SK-MEL-5 (cell line): ENCODE measurements around the gene FAM200B. TPM values are rescaled to one million over a fixed set of nuclear protein-coding genes. Genes with fewer than 3 reads are reported as not detected.

ENCODE experiments used
- DNase-seq: peaks from one replicate; pipeline ENCODE4 v3.0.0-alpha.2; 2016; ENCODE audit warnings: low read depth, low spot score
- in situ Hi-C: cut with HindIII; loops from 2 replicates; pipeline ENCODE4 v1.10.0; 2016; ENCODE audit warnings: low sequenced_read_pairs, high pct_unique_total_duplicates, low pct_unique_long_range_greater_than_20kb
- polyA plus RNA-seq, 2 experiments: library from polyadenylated mRNA; depleted of rRNA; stranded (reverse); fragments of >200 nt; gene quantifications; 2 replicates each; pipeline ENCODE4 v1.2.3, GENCODE V29; 2015
- total RNA-seq: library from RNA; depleted of rRNA; stranded (reverse); fragments of >200 nt; shearing (Covaris generic); gene quantifications from 2 replicates; pipeline ENCODE4 v1.2.3, GENCODE V29; 2014; rRNA removed

The FAM200B gene
- total RNA-seq, result 37.4 and 44.9 TPM in 2 replicates
- 14.8 and 29.9 TPM in 2 replicates for polyA plus RNA-seq (2015; cell fraction: cytosol; rRNA removed)
- 70.0 and 70.7 TPM in 2 replicates for polyA plus RNA-seq (2015; cell fraction: nucleus; rRNA removed)

- DNase-seq, result peak; percentile 99
- in situ Hi-C loops, result no loop called here
Observed at GRCh38 chr4:15681372-15682241, at the start of gene FAM200B. Gene FAM200B, plus strand, starts transcription at chr4:15681827. Its CDS starts 5,151 bp downstream, at chr4:15686978.

- in situ Hi-C loops, result no loop called here
- peak; percentile 83 for DNase-seq
Observed at GRCh38 chr4:15636818-15637217, 44.8 kb upstream of the FAM200B start.

- in situ Hi-C loops, result no loop called here
- no peak for DNase-seq
Observed at GRCh38 chr4:15638418-15638817, 43.2 kb upstream of the FAM200B start.

- in situ Hi-C loops, result no loop called here
Observed at GRCh38 chr4:15648600-15648999, 33.0 kb upstream of the FAM200B start.

GRCh38 chr4:15649914-15650545, 31.6 kb upstream of the FAM200B start:
- DNase-seq, result peak; percentile 87
- in situ Hi-C loops, result no loop called here

More at GRCh38 chr4:15648600-15648999, 33.0 kb upstream of the FAM200B start:
- no peak for DNase-seq

GRCh38 chr4:15651676-15652075, 30.0 kb upstream of the FAM200B start:
- peak; percentile 11 for DNase-seq
- in situ Hi-C loops, result no loop called here

GRCh38 chr4:15652191-15652590, 29.4 kb upstream of the FAM200B start:
- DNase-seq, result no peak
- in situ Hi-C loops, result no loop called here

GRCh38 chr4:15652841-15653240, 28.8 kb upstream of the FAM200B start:
- in situ Hi-C loops, result no loop called here
- DNase-seq, result no peak

- in situ Hi-C loops, result no loop called here
Observed at GRCh38 chr4:15653420-15653819, 28.2 kb upstream of the FAM200B start.

GRCh38 chr4:15653864-15654592, 27.6 kb upstream of the FAM200B start:
- in situ Hi-C loops, result no loop called here
- DNase-seq, result peak; percentile 67

More at GRCh38 chr4:15653420-15653819, 28.2 kb upstream of the FAM200B start:
- DNase-seq, result no peak

GRCh38 chr4:15654593-15655222, 26.9 kb upstream of the FAM200B start:
- in situ Hi-C loops, result no loop called here
- peak; percentile 40 for DNase-seq

- in situ Hi-C loops, result no loop called here
- DNase-seq, result peak; percentile 75
Observed at GRCh38 chr4:15655223-15656037, 26.2 kb upstream of the FAM200B start, which contains the start of gene FBXL5. Gene FBXL5, minus strand, starts transcription at chr4:15655357. Its CDS starts 70 bp downstream, at chr4:15655287.

GRCh38 chr4:15656038-15656470, 25.6 kb upstream of the FAM200B start:
- in situ Hi-C loops, result no loop called here
- no peak for DNase-seq

- DNase-seq, result no peak
- in situ Hi-C loops, result no loop called here
Observed at GRCh38 chr4:15657366-15657765, 24.3 kb upstream of the FAM200B start.

- in situ Hi-C loops, result no loop called here
- DNase-seq, result peak; percentile 29
Observed at GRCh38 chr4:15658136-15658770, 23.4 kb upstream of the FAM200B start.

GRCh38 chr4:15658781-15659180, 22.8 kb upstream of the FAM200B start:
- in situ Hi-C loops, result no loop called here
- no peak for DNase-seq
